H1 (cell line): ENCODE measurements around the gene ITGB1BP1. TPM values are rescaled to one million over a fixed set of nuclear protein-coding genes. Genes with fewer than 3 reads are reported as not detected.

Experiments
- CTCF ChIA-PET: fragments of 300-600 bp; sonication (Branson Sonifier 250); formaldehyde crosslinking; loops from one replicate; lab custom pipeline; 2021; ENCODE audit not compliant: partially characterized antibody; lab: Charles Lee
- POLR2A ChIA-PET: fragments of 300-600 bp; sonication (Branson Sonifier 250); formaldehyde crosslinking; loops from one replicate; lab custom pipeline; 2021; ENCODE audit warnings: inconsistent platforms; ENCODE audit not compliant: partially characterized antibody; lab: Charles Lee
- DNase-seq, 2 experiments: peaks; one replicate each; pipeline versions ENCODE4 v3.0.0 to v3.0.0-alpha.2; 2010 to 2022; ENCODE audit warnings: low spot score in 2 of 2, low read depth in 1 of 2, mixed read lengths in 1 of 2
- FAIRE-seq: peaks from 2 replicates; lab custom pipeline; 2011; peaks lifted over from hg19 to GRCh38; lab: Jason Lieb, UNC
- H2AFZ ChIP-seq: 2 replicates; pipeline ENCODE4 v1.8.1; 2012; ENCODE audit warnings: low read length, inconsistent platforms
- H2AK5ac ChIP-seq: 2 replicates; pipeline ENCODE4 v1.6.1; 2013; ENCODE audit warnings: low read depth, low read length
- H2BK120ac ChIP-seq: replicated peaks from 2 replicates; pipeline ENCODE3; 2013; ENCODE audit warnings: low read depth, low read length, inconsistent platforms
- H2BK12ac ChIP-seq: 2 replicates; pipeline ENCODE4 v1.6.1; 2013; ENCODE audit warnings: low read depth, low read length
- H2BK15ac ChIP-seq: 2 replicates; pipeline ENCODE4 v1.6.1; 2013; ENCODE audit warnings: low read length
- H2BK20ac ChIP-seq: 2 replicates; pipeline ENCODE4 v1.6.1; 2013; ENCODE audit warnings: low read length
- H2BK5ac ChIP-seq: 2 replicates; pipeline ENCODE4 v1.6.1; 2013; ENCODE audit warnings: low read depth, low read length
- H3K14ac ChIP-seq: 2 replicates; pipeline ENCODE4 v1.6.1; 2013; ENCODE audit warnings: inconsistent platforms; ENCODE audit not compliant: insufficient read length
- H3K18ac ChIP-seq: 2 replicates; pipeline ENCODE4 v1.6.1; 2013; ENCODE audit warnings: low read length; ENCODE audit errors: extremely low read depth
- H3K23ac ChIP-seq: 2 replicates; pipeline ENCODE4 v1.6.1; 2013; ENCODE audit warnings: inconsistent platforms; ENCODE audit not compliant: insufficient read length
- H3K23me2 ChIP-seq: 2 replicates; pipeline ENCODE4 v1.6.1; 2013; ENCODE audit warnings: low read depth, low read length
- H3K27ac ChIP-seq: 2 replicates; pipeline ENCODE4 v1.6.1; 2011; ENCODE audit warnings: low read depth, low read length, inconsistent platforms
- H3K27me3 ChIP-seq, 4 experiments: replicated peaks in 1 of 4; 1 replicate in 1 of 4; 2 replicates in 3 of 4; pipeline versions ENCODE4 v1.6.1 to v1.8.1; 2011 to 2013; ENCODE audit warnings: low read length in 3 of 4, mild to moderate bottlenecking in 3 of 4, inconsistent platforms in 2 of 4, mixed read lengths in 2 of 4, moderate library complexity in 1 of 4; ENCODE audit not compliant: control insufficient read depth in 3 of 4, insufficient read depth in 3 of 4; ENCODE audit errors: extremely low read depth in 1 of 4
- H3K36me3 ChIP-seq, 4 experiments: 2 replicates each; pipeline versions ENCODE4 v1.6.1 to v1.8.1; 2011 to 2013; ENCODE audit warnings: mild to moderate bottlenecking in 4 of 4, low read length in 3 of 4, moderate library complexity in 2 of 4, control low read depth in 1 of 4, inconsistent platforms in 1 of 4; ENCODE audit not compliant: insufficient read depth in 4 of 4, control insufficient read depth in 2 of 4
- H3K4ac ChIP-seq: replicated peaks from 2 replicates; pipeline ENCODE3; 2013; ENCODE audit warnings: low read length, low read depth, mixed read lengths, inconsistent platforms; ENCODE audit not compliant: insufficient read length
- H3K4me1 ChIP-seq, 4 experiments: replicated peaks in 1 of 4; 1 replicate in 1 of 4; 2 replicates in 3 of 4; pipeline versions ENCODE4 v1.6.1 to v1.8.1; 2011 to 2013; ENCODE audit warnings: low read length in 3 of 4, inconsistent platforms in 2 of 4, mixed read lengths in 1 of 4; ENCODE audit not compliant: insufficient read depth in 4 of 4, control insufficient read depth in 3 of 4
- H3K4me2 ChIP-seq, 2 experiments: 2 replicates each; pipeline versions ENCODE4 v1.6.1 to v1.8.1; 2011 to 2013; ENCODE audit warnings: low read depth in 2 of 2, low read length in 2 of 2, control low read depth in 1 of 2, inconsistent platforms in 1 of 2, mild to moderate bottlenecking in 1 of 2; ENCODE audit not compliant: insufficient read depth in 1 of 2
- H3K4me3 ChIP-seq, 4 experiments: fragments of 200-600, 300-600 bp in 1 of 4; sonication (generic), shearing (Covaris generic), sonication (Bioruptor Twin) in 1 of 4; 2 replicates each; pipeline versions ENCODE4 v1.5.1 to v1.8.1; 2011 to 2016; ENCODE audit warnings: low read length in 4 of 4, low read depth in 3 of 4, control low read depth in 2 of 4, inconsistent platforms in 2 of 4, mild to moderate bottlenecking in 2 of 4, mixed read lengths in 1 of 4, moderate library complexity in 1 of 4; ENCODE audit not compliant: insufficient read depth in 2 of 4; ENCODE audit errors: extremely low read depth in 1 of 4
- H3K56ac ChIP-seq: replicated peaks from 2 replicates; pipeline ENCODE3; 2013; ENCODE audit warnings: low read depth, mild to moderate bottlenecking, mixed read lengths, low read length, inconsistent platforms; ENCODE audit not compliant: insufficient read length
- H3K79me1 ChIP-seq: 2 replicates; pipeline ENCODE4 v1.6.1; 2013; ENCODE audit warnings: low read depth, low read length, control low read depth
- H3K79me2 ChIP-seq, 2 experiments: 2 replicates each; pipeline versions ENCODE4 v1.6.1 to v1.8.1; 2012 to 2013; ENCODE audit warnings: low read length in 2 of 2, mild to moderate bottlenecking in 2 of 2, inconsistent platforms in 1 of 2; ENCODE audit not compliant: insufficient read depth in 2 of 2, control insufficient read depth in 1 of 2
- H3K9ac ChIP-seq, 4 experiments: replicated peaks in 1 of 4; 1 replicate in 1 of 4; 2 replicates in 3 of 4; pipeline versions ENCODE4 v1.6.1 to v1.8.1; 2011 to 2013; ENCODE audit warnings: low read depth in 3 of 4, low read length in 3 of 4, control low read depth in 2 of 4, mild to moderate bottlenecking in 2 of 4, moderate library complexity in 2 of 4, inconsistent platforms in 1 of 4; ENCODE audit errors: extremely low read depth in 1 of 4
- H3K9me3 ChIP-seq, 2 experiments: 2 replicates each; pipeline versions ENCODE4 v1.6.1 to v1.8.1; 2012 to 2013; ENCODE audit warnings: mild to moderate bottlenecking in 2 of 2, moderate library complexity in 2 of 2, control low read depth in 1 of 2, inconsistent platforms in 1 of 2, low read depth in 1 of 2, low read length in 1 of 2, mixed read lengths in 1 of 2; ENCODE audit not compliant: insufficient read depth in 2 of 2
- H4K20me1 ChIP-seq, 2 experiments: replicated peaks in 1 of 2; 2 replicates each; pipeline versions ENCODE3 to v1.8.1; 2011 to 2013; ENCODE audit warnings: inconsistent platforms in 2 of 2, low read length in 2 of 2, mild to moderate bottlenecking in 1 of 2; ENCODE audit not compliant: insufficient read depth in 2 of 2, control insufficient read depth in 1 of 2
- H4K5ac ChIP-seq: 2 replicates; pipeline ENCODE4 v1.6.1; 2013; ENCODE audit warnings: low read length, low read depth, mixed read lengths, inconsistent platforms; ENCODE audit not compliant: insufficient read length
- H4K8ac ChIP-seq: 2 replicates; pipeline ENCODE4 v1.8.0; 2013; ENCODE audit warnings: mild to moderate bottlenecking, moderate library complexity, low read length, inconsistent platforms; ENCODE audit not compliant: insufficient read depth; ENCODE audit errors: extremely low read depth
- H4K91ac ChIP-seq: replicated peaks from 2 replicates; pipeline ENCODE3; 2013; ENCODE audit warnings: low read length, mixed read lengths, inconsistent platforms; ENCODE audit not compliant: insufficient read length
- CBX5 ChIP-seq: fragments of 300-800, 300-1000 bp; sonication (generic); IDR thresholded peaks from 2 replicates; pipeline ENCODE4 v1.7.1; 2016; ENCODE audit warnings: antibody characterized with exemption, low read length, low read depth
- CHD1 ChIP-seq: IDR thresholded peaks from 2 replicates; pipeline ENCODE4 v1.6.1; 2012; ENCODE audit warnings: low read depth, low read length, improper control_type of control experiment
- CREB1 ChIP-seq: IDR thresholded peaks from 2 replicates; pipeline ENCODE4 v1.6.1; 2012; ENCODE audit warnings: inconsistent platforms
- CTCF ChIP-seq, 3 experiments: IDR thresholded peaks; 1 replicate in 2 of 3; 2 replicates in 1 of 3; pipeline versions ENCODE4 v1.5.1 to v1.6.1; 2011; ENCODE audit warnings: low read length in 3 of 3, mild to moderate bottlenecking in 3 of 3, inconsistent platforms in 2 of 3, low read depth in 1 of 3, moderate library complexity in 1 of 3; ENCODE audit not compliant: insufficient read depth in 1 of 3; ENCODE audit errors: control extremely low read depth in 1 of 3
- E2F6 ChIP-seq: IDR thresholded peaks from 2 replicates; pipeline ENCODE4 v1.6.1; 2012; ENCODE audit warnings: inconsistent platforms
- EP300 ChIP-seq, 2 experiments: IDR thresholded peaks; 1 replicate in 1 of 2; 2 replicates in 1 of 2; pipeline ENCODE4 v1.6.1; 2011 to 2012; ENCODE audit warnings: low read depth in 2 of 2, low read length in 2 of 2, mild to moderate bottlenecking in 2 of 2, borderline replicate concordance in 1 of 2, inconsistent platforms in 1 of 2, moderate library complexity in 1 of 2
- FOSL1 ChIP-seq: IDR thresholded peaks from 2 replicates; pipeline ENCODE4 v1.6.1; 2011; ENCODE audit warnings: mild to moderate bottlenecking, low read depth, low read length, moderate library complexity; ENCODE audit not compliant: insufficient read depth
- JUN ChIP-seq: IDR thresholded peaks from 2 replicates; pipeline ENCODE4 v1.6.1; 2011; ENCODE audit warnings: low read depth, mild to moderate bottlenecking, improper control_type of control experiment, low read length
- MAFK ChIP-seq: IDR thresholded peaks from 2 replicates; pipeline ENCODE4 v1.6.1; 2012; ENCODE audit warnings: low read depth, mild to moderate bottlenecking, improper control_type of control experiment, low read length
- NRF1 ChIP-seq: IDR thresholded peaks from 2 replicates; pipeline ENCODE4 v1.6.1; 2011; ENCODE audit warnings: mild to moderate bottlenecking, low read depth, low read length, improper control_type of control experiment
- POLR2AphosphoS5 ChIP-seq: IDR thresholded peaks from 2 replicates; pipeline ENCODE4 v1.6.1; 2011; ENCODE audit warnings: low read depth, low read length
- WGBS, 2 experiments: shearing (Covaris generic) in 1 of 2; methylation state at CpG; one replicate each; pipeline versions ENCODE4 v1.1.6 to v1.1.7; 2013 to 2015; ENCODE audit warnings: low lambda C conversion rate in 2 of 2, mixed read lengths in 2 of 2, inconsistent platforms in 1 of 2, low coverage in 1 of 2, missing lambda C conversion rate in 1 of 2; ENCODE audit not compliant: insufficient replicate concordance in 2 of 2, insufficient coverage in 1 of 2, insufficient read length in 1 of 2; ENCODE audit errors: extremely low coverage in 1 of 2, missing lambda C conversion rate in 1 of 2; 5-methylcytosine and 5-hydroxymethylcytosine counted together
- polyA plus RNA-seq, 7 experiments: library from polyadenylated mRNA; depleted of rRNA in 3 of 7; stranded (reverse) in 5 of 7; unstranded in 2 of 7; fragments of >200 nt in 5 of 7; fragments of 200-250 nt in 2 of 7; gene quantifications; 1 replicate in 5 of 7; 2 replicates in 1 of 7; 4 replicates in 1 of 7; pipeline versions ENCODE4 v1.2.1 to v1.2.3, GENCODE V29; 2011 to 2013; ENCODE audit warnings: missing spikeins in 2 of 7, mixed read lengths in 2 of 7
- total RNA-seq: library from RNA; stranded (reverse); fragmentation: NEBNext Ultra II Directional; extraction: Animal tissue kit (Norgen Biotek cat#: 25700); gene quantifications from 2 replicates; pipeline ENCODE4 v1.2.1, GENCODE V29; 2021

The ITGB1BP1 gene
- total and polyA plus RNA-seq, 2 of the 8 experiments (the other 6 are each of a cell fraction or from before 2014, with no cell fraction given): 16.1 to 45.4 TPM

- no peak overlapping the region for H2BK12ac ChIP-seq
- H4K5ac ChIP-seq: no peak overlapping the region
- no peak overlapping the region for H2BK5ac ChIP-seq
- H3K4ac ChIP-seq: no peak overlapping the region
- H3K9ac ChIP-seq: no peak overlapping the region
- H3K79me2 ChIP-seq: no peaks in the 10 kb centered on the region
- H3K56ac ChIP-seq: no peak overlapping the region
- H2AFZ ChIP-seq: no peak overlapping the region
- H2AK5ac ChIP-seq: no peak overlapping the region
- no peaks in the 10 kb centered on the region for H3K9me3 ChIP-seq
- 94% methylated on average over 26 of the region's 46 CpGs; no CpG with 5 or more reads in 1 of the 2 experiments for WGBS, 2 experiments
- H3K23me2 ChIP-seq: no peaks in the 10 kb centered on the region
- ChIA-PET POLR2A (no interaction called here), CTCF (no interaction called here)
- no peak overlapping the region for H2BK120ac ChIP-seq
- no peak overlapping the region for H3K23ac ChIP-seq
- no peak overlapping the region for H4K8ac ChIP-seq
- peaks cover 2 to 6% of the 10 kb centered on the region in 2 experiments for H4K20me1 ChIP-seq
- H2BK15ac ChIP-seq: no peak overlapping the region
- no peak overlapping the region for H3K27ac ChIP-seq
- FAIRE-seq: no peak
- no peaks in the 10 kb centered on the region for H3K79me1 ChIP-seq
- H3K14ac ChIP-seq: no peak overlapping the region
- no peak overlapping the region for H3K18ac ChIP-seq
- DNase-seq: no peak
- H2BK20ac ChIP-seq: no peak overlapping the region
- TF ChIP-seq POLR2AphosphoS5 (no peak), JUN (no peak), NRF1 (no peak), E2F6 (no peak), FOSL1 (no peak), CHD1 (no peak), CBX5 (no peak), CREB1 (no peak), MAFK (no peak), EP300 (IDR thresholded peaks at IDR 0.05; ENCODE audit: borderline replicate concordance in 1 of 2, low read depth in 2 of 2, low read length in 2 of 2) (no peak), CTCF (IDR thresholded peaks at IDR 0.05; ENCODE audit: control extremely low read depth in 1 of 3, insufficient read depth in 1 of 3, low read depth in 1 of 3, low read length in 3 of 3) (no peak)
- no peaks in the 10 kb centered on the region for H3K4me1 ChIP-seq
- H3K4me3 ChIP-seq: no peak overlapping the region
- no peak overlapping the region for H3K4me2 ChIP-seq
- no peaks in the 10 kb centered on the region for H3K27me3 ChIP-seq
- peaks cover under 1 to 52% (median 22%) of the 10 kb centered on the region in 4 experiments for H3K36me3 ChIP-seq
- no peak overlapping the region for H4K91ac ChIP-seq
Measured at GRCh38 chr2:9466147-9466683, 42.9 kb upstream of the ITGB1BP1 start.
